ENCODE data around the gene CLDN16.

Gene CLDN16

DNA sequence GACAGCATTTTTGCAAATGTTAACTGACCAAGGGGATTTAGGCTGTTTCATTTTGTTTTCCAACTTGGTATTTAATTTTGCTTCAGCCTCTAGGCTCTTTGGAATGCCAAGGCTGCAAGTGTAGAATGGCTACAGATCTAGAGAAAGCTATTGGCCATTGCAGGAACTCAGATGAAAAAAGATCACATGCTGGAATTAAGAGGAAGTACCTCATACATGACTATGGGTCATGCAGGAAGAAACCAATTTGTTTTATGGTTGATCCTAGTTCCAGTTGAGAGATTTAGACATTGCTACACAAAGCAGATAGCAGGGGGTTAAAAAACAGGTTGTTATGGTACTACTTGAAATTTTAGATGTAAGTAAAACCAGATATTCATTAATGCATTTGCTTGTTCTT, 12.7 kb upstream of the CLDN16 start:
- no peaks in the 10 kb centered on the region for H3K79me2 ChIP-seq (ENCODE audit: insufficient read depth, low read length)
- no peak overlapping the region for H3K27ac ChIP-seq (ENCODE audit: low read depth, low read length, poor library complexity, severe bottlenecking)
- H3K36me3 ChIP-seq (ENCODE audit: insufficient read depth, low read length): no peaks in the 10 kb centered on the region
- H4K20me1 ChIP-seq (ENCODE audit: insufficient read depth, low read length): no peaks in the 10 kb centered on the region
- H3F3A ChIP-seq (ENCODE audit: insufficient read depth, low read length): no peaks in the 10 kb centered on the region
- no peak overlapping the region for H3K9ac ChIP-seq (ENCODE audit: low read length)
- no peaks in the 10 kb centered on the region for H3K4me1 ChIP-seq (ENCODE audit: insufficient read depth, low read length, severe bottlenecking)
- H2AFZ ChIP-seq (ENCODE audit: low read length): no peak overlapping the region
- no peak overlapping the region for H3K4me3 ChIP-seq (ENCODE audit: low read depth, low read length, poor library complexity, severe bottlenecking)
- H3K9me3 ChIP-seq (ENCODE audit: low read length): no peaks in the 10 kb centered on the region
- TF ChIP-seq, protein P1, sequence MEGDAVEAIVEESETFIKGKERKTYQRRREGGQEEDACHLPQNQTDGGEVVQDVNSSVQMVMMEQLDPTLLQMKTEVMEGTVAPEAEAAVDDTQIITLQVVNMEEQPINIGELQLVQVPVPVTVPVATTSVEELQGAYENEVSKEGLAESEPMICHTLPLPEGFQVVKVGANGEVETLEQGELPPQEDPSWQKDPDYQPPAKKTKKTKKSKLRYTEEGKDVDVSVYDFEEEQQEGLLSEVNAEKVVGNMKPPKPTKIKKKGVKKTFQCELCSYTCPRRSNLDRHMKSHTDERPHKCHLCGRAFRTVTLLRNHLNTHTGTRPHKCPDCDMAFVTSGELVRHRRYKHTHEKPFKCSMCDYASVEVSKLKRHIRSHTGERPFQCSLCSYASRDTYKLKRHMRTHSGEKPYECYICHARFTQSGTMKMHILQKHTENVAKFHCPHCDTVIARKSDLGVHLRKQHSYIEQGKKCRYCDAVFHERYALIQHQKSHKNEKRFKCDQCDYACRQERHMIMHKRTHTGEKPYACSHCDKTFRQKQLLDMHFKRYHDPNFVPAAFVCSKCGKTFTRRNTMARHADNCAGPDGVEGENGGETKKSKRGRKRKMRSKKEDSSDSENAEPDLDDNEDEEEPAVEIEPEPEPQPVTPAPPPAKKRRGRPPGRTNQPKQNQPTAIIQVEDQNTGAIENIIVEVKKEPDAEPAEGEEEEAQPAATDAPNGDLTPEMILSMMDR (IDR thresholded peaks at IDR 0.05; ENCODE audit: low read length): no peak
- TF ChIP-seq EZH2 (IDR thresholded peaks at IDR 0.05; ENCODE audit: borderline replicate concordance, low read length): no peak
- no peaks in the 10 kb centered on the region for H3K27me3 ChIP-seq (ENCODE audit: insufficient read depth, low read length)
- H3K9me2 ChIP-seq (ENCODE audit: low read depth, low read length): no peaks in the 10 kb centered on the region
- H3K4me2 ChIP-seq (ENCODE audit: low read length): no peak overlapping the region

DNA sequence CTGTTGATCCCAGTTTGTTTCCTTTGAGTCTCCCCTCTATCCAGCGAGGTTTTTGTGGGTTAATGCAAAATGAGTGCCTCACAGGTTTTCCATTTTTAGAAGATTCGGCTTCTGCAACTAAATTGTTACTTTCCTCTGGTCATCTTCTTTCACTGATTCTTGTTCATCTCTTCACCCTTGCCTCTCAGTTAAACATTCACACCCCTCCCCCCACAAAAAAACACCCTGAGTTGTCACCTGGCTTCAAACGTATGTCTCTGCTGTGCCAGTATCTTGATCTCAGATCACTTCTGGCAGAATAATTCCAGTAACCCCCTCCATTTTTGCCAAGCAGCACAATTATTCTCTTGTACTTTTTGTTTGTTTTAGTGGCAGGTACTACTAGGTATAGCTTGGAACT, 12.3 kb upstream of the CLDN16 start:
- Histone ChIP-seq H3F3A (ENCODE audit: insufficient read depth, low read length) (no peaks in the 10 kb centered on the region), H3K9me2 (ENCODE audit: low read depth, low read length) (no peaks in the 10 kb centered on the region), H3K4me2 (ENCODE audit: low read length) (no peak overlapping the region), H3K9me3 (ENCODE audit: low read length) (no peaks in the 10 kb centered on the region), H3K9ac (ENCODE audit: low read length) (no peak overlapping the region), H3K27ac (ENCODE audit: low read depth, low read length, poor library complexity, severe bottlenecking) (no peak overlapping the region), H2AFZ (ENCODE audit: low read length) (no peak overlapping the region), H3K4me1 (ENCODE audit: insufficient read depth, low read length, severe bottlenecking) (no peaks in the 10 kb centered on the region), H3K27me3 (ENCODE audit: insufficient read depth, low read length) (no peaks in the 10 kb centered on the region), H3K79me2 (ENCODE audit: insufficient read depth, low read length) (no peaks in the 10 kb centered on the region), H4K20me1 (ENCODE audit: insufficient read depth, low read length) (no peaks in the 10 kb centered on the region), H3K36me3 (ENCODE audit: insufficient read depth, low read length) (no peaks in the 10 kb centered on the region), H3K4me3 (ENCODE audit: low read depth, low read length, poor library complexity, severe bottlenecking) (no peak overlapping the region)
- no peak for TF ChIP-seq EZH2 (IDR thresholded peaks at IDR 0.05; ENCODE audit: borderline replicate concordance, low read length)
- TF ChIP-seq, protein P1 (IDR thresholded peaks at IDR 0.05; ENCODE audit: low read length): no peak

DNA sequence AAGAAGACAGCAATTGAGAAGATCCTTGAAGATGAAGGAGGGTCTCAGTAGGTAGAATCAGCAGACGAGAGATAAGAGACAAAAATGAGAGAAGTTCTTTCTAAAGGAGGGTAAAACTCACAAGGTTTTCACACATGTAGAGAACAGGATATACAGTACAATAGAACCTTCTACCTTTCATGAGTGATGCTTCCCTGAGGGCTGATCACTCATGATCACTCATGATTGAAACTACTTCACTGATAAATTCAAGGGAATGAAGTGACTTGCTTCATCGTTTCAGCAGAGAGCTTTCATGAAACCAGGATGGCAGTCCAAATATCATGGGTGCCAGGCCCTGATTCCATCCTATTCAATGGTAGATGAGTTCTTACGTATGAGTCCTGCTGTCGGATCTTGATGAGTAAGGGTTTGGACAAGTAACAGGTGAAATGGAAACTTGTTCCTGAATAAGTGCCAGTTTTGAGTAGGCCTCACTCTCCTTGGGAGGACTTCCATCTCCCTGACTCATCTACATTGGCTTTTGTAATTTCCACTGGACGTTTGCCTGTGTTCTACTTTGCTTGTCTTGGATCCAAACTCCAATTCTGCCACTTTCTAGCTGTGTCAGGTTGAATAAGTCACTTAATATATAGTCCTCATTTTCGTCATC, 9.6 kb upstream of the CLDN16 start:
- Histone ChIP-seq H3K36me3 (ENCODE audit: insufficient read depth, low read length) (no peaks in the 10 kb centered on the region), H3K27ac (ENCODE audit: low read depth, low read length, poor library complexity, severe bottlenecking) (no peak overlapping the region), H3K27me3 (ENCODE audit: insufficient read depth, low read length) (no peaks in the 10 kb centered on the region), H3K9me2 (ENCODE audit: low read depth, low read length) (no peaks in the 10 kb centered on the region), H3K4me3 (ENCODE audit: low read depth, low read length, poor library complexity, severe bottlenecking) (no peak overlapping the region), H3K4me2 (ENCODE audit: low read length) (no peak overlapping the region), H3F3A (ENCODE audit: insufficient read depth, low read length) (no peaks in the 10 kb centered on the region), H3K9me3 (ENCODE audit: low read length) (no peaks in the 10 kb centered on the region), H3K9ac (ENCODE audit: low read length) (no peak overlapping the region), H4K20me1 (ENCODE audit: insufficient read depth, low read length) (no peaks in the 10 kb centered on the region), H3K79me2 (ENCODE audit: insufficient read depth, low read length) (no peaks in the 10 kb centered on the region), H3K4me1 (ENCODE audit: insufficient read depth, low read length, severe bottlenecking) (no peaks in the 10 kb centered on the region), H2AFZ (ENCODE audit: low read length) (no peak overlapping the region)
- no peak for TF ChIP-seq EZH2 (IDR thresholded peaks at IDR 0.05; ENCODE audit: borderline replicate concordance, low read length)
- TF ChIP-seq, protein P1 (IDR thresholded peaks at IDR 0.05; ENCODE audit: low read length): no peak
